ENCODE measurements around the gene TRIM6. TPM values are rescaled to one million over a fixed set of nuclear protein-coding genes. Genes with fewer than 3 reads are reported as not detected.
"Not testable (repeated sequence)": the region's sequence is repeated elsewhere in the genome, so short reads cannot be mapped to it uniquely, and the experiment has no call there.

The TRIM6 gene
- total RNA-seq, 1 experiment from 2014 or later: 53.8 TPM

DNA sequence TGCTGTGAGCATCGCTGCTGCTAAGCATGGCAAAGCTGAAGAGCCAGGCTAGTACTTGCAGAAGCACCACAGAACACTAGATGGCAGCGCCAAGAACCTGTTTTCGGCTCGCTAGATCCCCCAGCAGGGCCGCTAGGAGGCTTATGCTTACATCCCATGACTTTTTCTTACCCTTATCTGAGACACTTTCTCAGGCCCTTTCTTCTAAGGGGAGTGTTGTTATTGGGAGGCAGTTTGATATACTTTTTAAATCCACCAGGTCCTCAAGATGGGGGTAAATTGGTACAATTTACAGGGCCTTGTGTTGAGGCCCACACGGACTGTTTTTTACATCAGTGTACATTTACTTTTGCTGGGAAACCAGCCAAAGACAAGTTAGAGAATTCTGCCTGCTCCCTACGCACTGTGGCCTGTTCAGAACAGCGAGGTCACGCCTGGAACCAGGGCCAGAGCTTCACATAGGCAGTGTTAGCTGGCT lies 4.0 kb downstream of the TRIM6 start:
- intact Hi-C loops (cut with micrococcal nuclease; ENCODE audit: unreplicated experiment): loop anchor here (2.0 kb wide), 1 partner anchor 208 kb away; the partner anchor contains the start of gene OR52N2
- no TSS peak for BruUV-seq (replicated peaks)
- H3K4me3 ChIP-seq (ENCODE audit: low read depth in 2 of 2, low read length in 2 of 2): peak overlapping the region; percentile 23 to 24
- TF ChIP-seq TCF7L2 (IDR thresholded peaks at IDR 0.05; ENCODE audit: low read depth, low read length): no peak
- TF ChIP-seq SIN3A (IDR thresholded peaks at IDR 0.05; ENCODE audit: borderline replicate concordance, insufficient read depth, low read depth, low read length): no peak
- TF ChIP-seq, protein P1, sequence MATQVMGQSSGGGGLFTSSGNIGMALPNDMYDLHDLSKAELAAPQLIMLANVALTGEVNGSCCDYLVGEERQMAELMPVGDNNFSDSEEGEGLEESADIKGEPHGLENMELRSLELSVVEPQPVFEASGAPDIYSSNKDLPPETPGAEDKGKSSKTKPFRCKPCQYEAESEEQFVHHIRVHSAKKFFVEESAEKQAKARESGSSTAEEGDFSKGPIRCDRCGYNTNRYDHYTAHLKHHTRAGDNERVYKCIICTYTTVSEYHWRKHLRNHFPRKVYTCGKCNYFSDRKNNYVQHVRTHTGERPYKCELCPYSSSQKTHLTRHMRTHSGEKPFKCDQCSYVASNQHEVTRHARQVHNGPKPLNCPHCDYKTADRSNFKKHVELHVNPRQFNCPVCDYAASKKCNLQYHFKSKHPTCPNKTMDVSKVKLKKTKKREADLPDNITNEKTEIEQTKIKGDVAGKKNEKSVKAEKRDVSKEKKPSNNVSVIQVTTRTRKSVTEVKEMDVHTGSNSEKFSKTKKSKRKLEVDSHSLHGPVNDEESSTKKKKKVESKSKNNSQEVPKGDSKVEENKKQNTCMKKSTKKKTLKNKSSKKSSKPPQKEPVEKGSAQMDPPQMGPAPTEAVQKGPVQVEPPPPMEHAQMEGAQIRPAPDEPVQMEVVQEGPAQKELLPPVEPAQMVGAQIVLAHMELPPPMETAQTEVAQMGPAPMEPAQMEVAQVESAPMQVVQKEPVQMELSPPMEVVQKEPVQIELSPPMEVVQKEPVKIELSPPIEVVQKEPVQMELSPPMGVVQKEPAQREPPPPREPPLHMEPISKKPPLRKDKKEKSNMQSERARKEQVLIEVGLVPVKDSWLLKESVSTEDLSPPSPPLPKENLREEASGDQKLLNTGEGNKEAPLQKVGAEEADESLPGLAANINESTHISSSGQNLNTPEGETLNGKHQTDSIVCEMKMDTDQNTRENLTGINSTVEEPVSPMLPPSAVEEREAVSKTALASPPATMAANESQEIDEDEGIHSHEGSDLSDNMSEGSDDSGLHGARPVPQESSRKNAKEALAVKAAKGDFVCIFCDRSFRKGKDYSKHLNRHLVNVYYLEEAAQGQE (IDR thresholded peaks at IDR 0.05; ENCODE audit: insufficient read depth in 1 of 2, low read depth in 2 of 2, low read length in 1 of 2): no peak
- TF ChIP-seq, protein P2, sequence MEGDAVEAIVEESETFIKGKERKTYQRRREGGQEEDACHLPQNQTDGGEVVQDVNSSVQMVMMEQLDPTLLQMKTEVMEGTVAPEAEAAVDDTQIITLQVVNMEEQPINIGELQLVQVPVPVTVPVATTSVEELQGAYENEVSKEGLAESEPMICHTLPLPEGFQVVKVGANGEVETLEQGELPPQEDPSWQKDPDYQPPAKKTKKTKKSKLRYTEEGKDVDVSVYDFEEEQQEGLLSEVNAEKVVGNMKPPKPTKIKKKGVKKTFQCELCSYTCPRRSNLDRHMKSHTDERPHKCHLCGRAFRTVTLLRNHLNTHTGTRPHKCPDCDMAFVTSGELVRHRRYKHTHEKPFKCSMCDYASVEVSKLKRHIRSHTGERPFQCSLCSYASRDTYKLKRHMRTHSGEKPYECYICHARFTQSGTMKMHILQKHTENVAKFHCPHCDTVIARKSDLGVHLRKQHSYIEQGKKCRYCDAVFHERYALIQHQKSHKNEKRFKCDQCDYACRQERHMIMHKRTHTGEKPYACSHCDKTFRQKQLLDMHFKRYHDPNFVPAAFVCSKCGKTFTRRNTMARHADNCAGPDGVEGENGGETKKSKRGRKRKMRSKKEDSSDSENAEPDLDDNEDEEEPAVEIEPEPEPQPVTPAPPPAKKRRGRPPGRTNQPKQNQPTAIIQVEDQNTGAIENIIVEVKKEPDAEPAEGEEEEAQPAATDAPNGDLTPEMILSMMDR (IDR thresholded peaks at IDR 0.05): peak; percentile 98
- no peak for TF ChIP-seq POLR2AphosphoS5 (IDR thresholded peaks at IDR 0.05; ENCODE audit: low read depth, low read length)
- no peaks in the 10 kb centered on the region for H3K27me3 ChIP-seq (ENCODE audit: control insufficient read depth, insufficient read depth, low read length)
- H3K36me3 ChIP-seq (ENCODE audit: control insufficient read depth, insufficient read depth, low read length): peaks cover 4% of the 10 kb centered on the region
- H3K4me1 ChIP-seq (ENCODE audit: control insufficient read depth, insufficient read depth, low read length): peaks cover 38% of the 10 kb centered on the region
- CTCF ChIA-PET: interaction anchor here (0.5 to 1.4 kb wide), 6 partner anchors 9 to 358 kb away, joined by 3 to 9 read pairs (median 4); partner anchors contain the start of genes OR52E5 and TRIM5
- in situ Hi-C loops (cut with HindIII; ENCODE audit: low pct_unique_long_range_greater_than_20kb, low sequenced_read_pairs): no loop called here
- POLR2A ChIA-PET: interaction anchor here (0.6 kb wide), 1 partner anchor 15 kb away, joined by 5 read pairs; no protein-coding TSS in a partner anchor
- DNase-seq (ENCODE audit: low read depth, low spot score) (peak; percentile 82), ATAC-seq (peak; percentile 86)
- no peaks in the 10 kb centered on the region for H3K9me3 ChIP-seq (ENCODE audit: control insufficient read depth, insufficient read depth, low read depth, low read length)
- H3K27ac ChIP-seq (ENCODE audit: low read length): peak overlapping the region; percentile 86

DNA sequence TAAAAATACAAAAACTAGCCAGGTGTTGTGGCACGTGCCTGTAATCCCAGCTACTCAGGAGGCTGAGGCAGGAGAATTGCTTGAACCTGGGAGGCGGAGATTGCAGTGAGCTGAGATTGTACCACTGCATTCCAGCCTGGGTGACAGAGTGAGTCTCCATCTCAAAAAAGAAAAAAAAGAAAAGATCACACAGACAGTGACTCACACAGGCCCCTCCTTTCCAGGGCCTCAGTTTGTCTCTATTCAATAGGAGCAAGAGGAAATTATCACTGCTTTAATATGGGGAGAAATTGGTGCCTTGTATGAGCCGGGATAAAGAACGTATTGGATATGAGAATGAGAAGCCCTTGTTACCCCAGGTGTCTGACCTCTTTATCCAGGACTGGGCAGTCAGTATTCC lies 6.4 kb downstream of the TRIM6 start:
- POLR2A ChIA-PET; DNase-seq (ENCODE audit: low read depth, low spot score); H3K27me3 ChIP-seq (ENCODE audit: control insufficient read depth, insufficient read depth, low read length); H3K4me3 ChIP-seq (ENCODE audit: low read depth in 2 of 2, low read length in 2 of 2); in situ Hi-C loops (cut with HindIII; ENCODE audit: low pct_unique_long_range_greater_than_20kb, low sequenced_read_pairs); ATAC-seq; H3K9me3 ChIP-seq (ENCODE audit: control insufficient read depth, insufficient read depth, low read depth, low read length); BruUV-seq (replicated peaks); intact Hi-C loops (cut with micrococcal nuclease; ENCODE audit: unreplicated experiment); H3K27ac ChIP-seq (ENCODE audit: low read length): not testable (repeated sequence)
- Histone ChIP-seq H3K4me1 (ENCODE audit: control insufficient read depth, insufficient read depth, low read length) (peaks cover 37% of the 10 kb centered on the region), H3K36me3 (ENCODE audit: control insufficient read depth, insufficient read depth, low read length) (peaks cover 14% of the 10 kb centered on the region)
- CTCF ChIA-PET: interaction anchor here (1.0 kb wide), 1 partner anchor 83 kb away, joined by 5 read pairs; no protein-coding TSS in a partner anchor

DNA sequence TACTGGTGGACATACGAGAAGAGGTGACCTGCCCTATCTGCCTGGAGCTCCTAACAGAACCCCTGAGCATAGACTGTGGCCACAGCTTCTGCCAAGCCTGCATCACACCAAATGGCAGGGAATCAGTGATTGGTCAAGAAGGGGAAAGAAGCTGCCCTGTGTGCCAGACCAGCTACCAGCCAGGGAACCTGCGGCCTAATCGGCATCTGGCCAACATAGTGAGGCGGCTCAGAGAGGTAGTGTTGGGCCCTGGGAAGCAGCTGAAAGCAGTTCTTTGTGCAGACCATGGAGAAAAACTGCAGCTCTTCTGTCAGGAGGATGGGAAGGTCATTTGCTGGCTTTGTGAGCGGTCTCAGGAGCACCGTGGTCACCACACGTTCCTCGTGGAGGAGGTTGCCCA lies 6.9 kb downstream of the TRIM6 start:
- peaks cover 32% of the 10 kb centered on the region for H3K4me1 ChIP-seq (ENCODE audit: control insufficient read depth, insufficient read depth, low read length)
- in situ Hi-C loops (cut with HindIII; ENCODE audit: low pct_unique_long_range_greater_than_20kb, low sequenced_read_pairs): no loop called here
- H3K4me3 ChIP-seq (ENCODE audit: low read depth in 2 of 2, low read length in 2 of 2): no peak overlapping the region
- H3K9me3 ChIP-seq (ENCODE audit: control insufficient read depth, insufficient read depth, low read depth, low read length): no peaks in the 10 kb centered on the region
- no TSS peak for BruUV-seq (replicated peaks)
- no peaks in the 10 kb centered on the region for H3K27me3 ChIP-seq (ENCODE audit: control insufficient read depth, insufficient read depth, low read length)
- H3K27ac ChIP-seq (ENCODE audit: low read length): no peak overlapping the region; the same call in 1 of the 2 replicates
- peaks cover 19% of the 10 kb centered on the region for H3K36me3 ChIP-seq (ENCODE audit: control insufficient read depth, insufficient read depth, low read length)
- no peak for ATAC-seq
- CTCF ChIA-PET: interaction anchor here (1.0 kb wide), 1 partner anchor 82 kb away, joined by 5 read pairs; no protein-coding TSS in a partner anchor
- POLR2A ChIA-PET: no interaction called here
- TF ChIP-seq POLR2AphosphoS5 (IDR thresholded peaks at IDR 0.05; ENCODE audit: low read depth, low read length) (no peak), SIN3A (IDR thresholded peaks at IDR 0.05; ENCODE audit: borderline replicate concordance, insufficient read depth, low read depth, low read length) (no peak)
- no peak for DNase-seq (ENCODE audit: low read depth, low spot score)
- intact Hi-C loops (cut with micrococcal nuclease; ENCODE audit: unreplicated experiment): no loop called here
